Measurements from ENCODE around the gene GGPS1.

DNA sequence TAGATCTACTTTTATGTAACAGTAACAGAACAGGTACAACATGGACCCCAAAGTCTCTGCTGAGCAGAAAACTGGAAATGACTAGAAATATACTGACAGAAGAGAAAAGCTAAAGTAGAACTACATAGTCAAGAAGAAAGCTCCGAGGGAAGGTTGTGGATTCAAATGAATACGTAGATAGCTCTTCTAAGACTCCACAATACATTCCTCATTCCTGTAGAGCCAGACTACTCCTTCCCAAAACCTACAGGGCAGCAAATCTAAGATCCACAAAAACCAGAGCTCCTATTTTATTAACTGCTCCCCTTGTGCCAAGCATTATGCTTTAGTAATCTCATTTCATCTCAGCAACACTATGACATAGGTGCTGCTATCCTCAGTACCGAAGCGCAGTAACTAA is 35.6 kb upstream of the GGPS1 start:
- TF ChIP-seq CTCF (IDR thresholded peaks at IDR 0.05; ENCODE audit: poor library complexity, severe bottlenecking), result no peak
- TF ChIP-seq REST (IDR thresholded peaks at IDR 0.05; ENCODE audit: borderline replicate concordance), result no peak
- TF ChIP-seq POLR2AphosphoS5 (IDR thresholded peaks at IDR 0.05), result no peak
- no peak for TF ChIP-seq TAF1 (IDR thresholded peaks at IDR 0.05; ENCODE audit: low read depth)
- TF ChIP-seq MXI1 (conservative IDR thresholded peaks at IDR 0.05; ENCODE audit: poor library complexity, severe bottlenecking), result no peak
- no peak for TF ChIP-seq EZH2 (IDR thresholded peaks at IDR 0.05; ENCODE audit: borderline replicate concordance, insufficient read depth, low read length, poor library complexity, severe bottlenecking)
- TF ChIP-seq EP300 (conservative IDR thresholded peaks at IDR 0.05; ENCODE audit: poor library complexity, severe bottlenecking), result no peak
